ENCODE measurements around the gene IFT43.

DNA sequence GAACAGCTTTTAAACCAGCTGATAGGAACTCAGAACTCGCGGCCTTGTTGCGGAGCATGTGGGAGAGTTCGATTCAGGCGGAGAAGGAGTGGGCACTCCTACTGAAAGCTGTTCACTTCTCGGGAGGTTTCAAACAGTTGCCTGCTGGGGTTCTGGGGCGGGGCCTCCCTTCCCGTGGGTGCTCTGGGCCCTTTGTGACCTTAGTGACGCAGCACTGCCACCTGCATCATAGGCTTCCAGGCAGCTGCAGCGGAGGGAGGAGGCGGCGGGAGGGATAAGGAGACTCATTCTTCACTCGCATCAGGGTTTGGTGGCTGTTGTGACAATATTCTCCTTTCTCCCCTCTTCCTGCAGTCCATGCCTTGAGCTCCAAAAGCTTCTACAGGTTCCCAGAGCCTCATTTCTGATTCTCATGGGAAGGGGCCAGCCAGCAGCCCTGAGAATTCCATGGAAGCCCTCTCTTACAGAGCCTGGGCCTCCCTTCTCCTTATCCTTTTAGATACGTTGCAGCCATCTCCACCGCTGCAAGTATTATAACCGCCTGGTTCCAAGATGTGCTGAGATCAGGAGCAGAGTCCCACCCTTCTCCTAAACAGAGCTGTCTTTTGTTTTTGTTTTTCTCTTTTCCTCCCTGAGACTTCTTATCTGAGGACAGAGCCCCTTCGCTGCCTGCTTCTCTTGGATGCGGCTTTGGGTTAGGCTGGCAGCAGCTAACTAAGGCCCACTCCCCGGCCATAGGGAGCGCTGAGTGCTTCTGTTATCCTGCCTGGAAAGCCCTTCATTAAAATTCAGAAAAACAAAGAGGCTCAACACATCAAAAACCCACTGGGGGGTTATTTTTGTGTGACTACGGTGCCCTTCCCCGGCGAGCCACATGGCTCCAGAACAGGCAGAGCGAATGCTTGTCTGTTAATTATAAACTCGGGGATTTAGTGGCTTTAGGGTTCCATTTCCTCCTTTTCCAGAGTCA is 98.5 kb downstream of the IFT43 start:
- no peak for TF ChIP-seq EZH2 (IDR thresholded peaks at IDR 0.05; ENCODE audit: low read length, missing control alignments)
- TF ChIP-seq CTCF (conservative IDR thresholded peaks at IDR 0.05 in 1 of 2, IDR thresholded peaks at IDR 0.05 in 1 of 2; ENCODE audit: low read depth in 1 of 2, low read length in 2 of 2): no peak

All from fibroblast of lung (primary cell).